Cardiac fibroblast (primary cell): ENCODE results near the gene KATNIP.

Experiments used
- DNase-seq, 2 donors: peaks; one replicate each; pipeline versions ENCODE4 v3.0.0 to v3.0.0-alpha.2; 2010; ENCODE audit warnings: low read depth in 2 of 2
- H3K4me3 ChIP-seq, 2 donors: replicated peaks in 1 of 2; 1 replicate in 1 of 2; 2 replicates in 1 of 2; pipeline ENCODE4 v1.5.1; 2011; ENCODE audit warnings: low read depth in 2 of 2, low read length in 2 of 2, mild to moderate bottlenecking in 2 of 2, moderate library complexity in 1 of 2
- TF ChIP-seq, protein P1 (sequence below): IDR thresholded peaks from one replicate; pipeline ENCODE4 v1.5.1; 2011; ENCODE audit warnings: low read depth, mild to moderate bottlenecking, low read length, inconsistent platforms

KATNIP gene

DNA sequence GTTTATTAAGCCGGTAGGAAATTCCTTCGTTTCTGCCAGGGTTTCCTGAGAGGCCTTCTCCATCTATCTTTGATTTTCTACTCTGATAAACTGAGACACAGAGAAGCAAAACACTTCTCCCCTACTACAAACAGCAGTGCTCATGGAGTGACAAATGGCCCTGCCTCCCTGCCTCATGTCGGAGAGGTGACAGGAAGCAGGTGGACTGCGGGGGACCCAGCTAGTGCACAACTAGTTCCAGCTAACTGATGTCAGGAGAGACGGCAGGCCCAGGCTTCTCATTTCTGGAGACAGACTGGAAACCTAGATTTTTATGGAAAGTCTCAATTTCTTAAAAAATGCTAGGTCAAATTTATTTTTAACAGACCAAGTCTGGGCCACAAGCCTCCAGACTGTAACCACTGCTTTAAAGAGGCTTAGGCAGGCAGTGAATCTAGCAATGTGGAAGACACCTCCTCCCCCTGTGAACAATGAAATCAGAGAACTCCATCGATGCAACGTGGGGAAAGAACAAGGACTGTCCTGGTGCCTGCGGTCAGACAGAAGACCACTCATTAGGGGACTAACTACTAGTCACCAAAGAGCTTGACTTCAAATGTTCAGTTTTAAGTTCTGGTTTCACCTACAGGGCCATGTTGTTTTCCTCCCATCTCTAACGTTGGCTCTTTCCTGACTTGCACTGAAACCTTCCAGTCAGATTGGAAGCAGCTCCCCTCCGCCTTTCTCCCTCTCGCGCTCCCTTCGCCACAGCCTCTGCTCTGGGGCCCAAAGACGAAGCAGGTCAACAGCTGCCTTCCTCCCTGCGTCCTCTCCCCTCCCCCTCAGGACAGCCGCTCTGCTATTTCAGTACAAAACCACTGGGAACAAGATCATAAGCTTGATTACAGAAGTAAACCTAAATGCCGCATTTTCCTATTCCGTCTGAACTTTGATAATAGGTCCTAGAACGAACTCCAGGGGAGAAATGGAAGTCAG lies 17.8 kb upstream of the KATNIP start:
- H3K4me3 ChIP-seq: no peak overlapping the region
- TF ChIP-seq, protein P1, sequence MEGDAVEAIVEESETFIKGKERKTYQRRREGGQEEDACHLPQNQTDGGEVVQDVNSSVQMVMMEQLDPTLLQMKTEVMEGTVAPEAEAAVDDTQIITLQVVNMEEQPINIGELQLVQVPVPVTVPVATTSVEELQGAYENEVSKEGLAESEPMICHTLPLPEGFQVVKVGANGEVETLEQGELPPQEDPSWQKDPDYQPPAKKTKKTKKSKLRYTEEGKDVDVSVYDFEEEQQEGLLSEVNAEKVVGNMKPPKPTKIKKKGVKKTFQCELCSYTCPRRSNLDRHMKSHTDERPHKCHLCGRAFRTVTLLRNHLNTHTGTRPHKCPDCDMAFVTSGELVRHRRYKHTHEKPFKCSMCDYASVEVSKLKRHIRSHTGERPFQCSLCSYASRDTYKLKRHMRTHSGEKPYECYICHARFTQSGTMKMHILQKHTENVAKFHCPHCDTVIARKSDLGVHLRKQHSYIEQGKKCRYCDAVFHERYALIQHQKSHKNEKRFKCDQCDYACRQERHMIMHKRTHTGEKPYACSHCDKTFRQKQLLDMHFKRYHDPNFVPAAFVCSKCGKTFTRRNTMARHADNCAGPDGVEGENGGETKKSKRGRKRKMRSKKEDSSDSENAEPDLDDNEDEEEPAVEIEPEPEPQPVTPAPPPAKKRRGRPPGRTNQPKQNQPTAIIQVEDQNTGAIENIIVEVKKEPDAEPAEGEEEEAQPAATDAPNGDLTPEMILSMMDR: no peak
- no peak for DNase-seq

DNA sequence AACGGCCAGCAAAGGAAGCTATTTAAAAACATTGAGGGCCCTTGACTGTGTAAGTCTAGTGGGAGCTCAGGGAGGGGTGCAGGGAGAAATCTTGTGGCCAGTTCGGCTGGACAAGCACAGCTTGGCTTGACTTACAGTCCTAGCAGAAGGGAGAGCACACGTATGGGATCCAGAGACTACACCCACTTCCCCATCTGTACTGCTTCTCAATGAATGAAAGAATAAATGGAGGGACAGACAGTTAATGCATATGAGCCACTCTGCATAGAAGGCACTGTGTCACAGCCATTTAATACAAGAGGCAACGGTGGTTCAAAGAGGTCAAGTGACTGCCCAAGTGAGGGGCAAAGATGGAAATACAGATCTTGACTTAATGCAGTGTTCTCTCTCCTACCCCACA lies 15.7 kb upstream of the KATNIP start:
- no peak for DNase-seq
- TF ChIP-seq, protein P1: no peak
- no peak overlapping the region for H3K4me3 ChIP-seq

DNA sequence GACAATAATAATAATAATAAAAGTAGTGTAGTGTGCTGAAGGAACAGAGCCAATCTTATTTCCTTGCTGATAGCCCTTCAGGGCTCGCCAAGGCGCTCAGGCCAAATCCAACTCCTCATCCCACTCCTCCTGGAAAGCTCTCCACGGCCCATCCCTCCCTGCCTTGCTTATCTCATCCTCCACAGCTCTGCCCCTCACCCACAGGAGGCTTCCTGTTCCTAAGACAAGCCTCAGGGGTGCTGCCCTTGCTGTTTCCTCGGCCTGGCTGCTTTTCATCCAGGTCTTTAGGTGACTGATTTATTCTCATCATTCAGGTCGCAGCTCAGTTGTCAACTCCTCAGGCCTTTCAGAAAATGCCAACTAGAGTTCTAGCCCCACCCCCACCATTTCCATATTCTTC lies 11.4 kb upstream of the KATNIP start:
- DNase-seq: peak in 1 of 2 donors; percentile 43
- H3K4me3 ChIP-seq: no peak overlapping the region
- TF ChIP-seq, protein P1: no peak

DNA sequence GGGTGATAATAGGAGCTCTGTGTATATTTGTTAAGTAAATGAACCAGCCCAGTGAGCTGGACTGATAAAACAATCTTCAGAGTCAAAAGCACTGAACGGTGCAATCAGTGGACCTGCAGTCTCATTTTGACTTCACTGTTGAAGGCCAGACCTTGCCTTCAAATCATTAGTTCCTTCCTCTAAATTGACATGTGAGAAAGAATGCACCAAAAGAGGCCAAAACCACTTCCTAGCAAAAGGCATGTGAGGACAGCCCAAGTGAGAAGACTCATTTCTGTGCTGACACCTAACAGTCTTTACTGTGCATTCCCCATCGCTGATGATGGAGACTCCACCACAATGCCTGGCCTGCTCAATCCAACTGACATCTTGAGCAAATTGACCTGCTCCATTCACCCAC lies 10.8 kb upstream of the KATNIP start:
- DNase-seq: peak in 1 of 2 donors; percentile 13

DNA sequence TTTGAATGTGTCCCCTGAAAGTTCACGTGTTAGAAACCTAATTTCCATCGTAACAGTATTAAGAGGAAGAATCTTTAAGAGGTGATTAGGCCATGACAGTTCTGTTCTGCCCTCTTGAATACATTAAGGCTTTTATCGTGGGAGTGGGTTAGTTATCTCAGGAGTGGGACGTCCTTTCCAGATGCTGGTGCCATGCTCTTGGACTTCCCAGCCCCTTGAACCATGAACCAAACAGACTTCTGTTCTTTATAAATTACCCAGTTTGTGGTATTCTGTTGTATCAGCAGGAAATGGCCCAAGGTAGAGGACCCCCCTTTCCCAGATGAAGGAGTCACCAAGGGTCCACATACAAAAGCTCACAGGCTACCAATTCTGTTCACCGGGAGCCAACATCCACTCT lies 10.3 kb upstream of the KATNIP start:
- no peak overlapping the region for H3K4me3 ChIP-seq
- DNase-seq: no peak
- TF ChIP-seq, protein P1: no peak

More for the DNA sequence above, 10.8 kb upstream of the KATNIP start:
- TF ChIP-seq, protein P1: no peak
- H3K4me3 ChIP-seq: no peak overlapping the region

DNA sequence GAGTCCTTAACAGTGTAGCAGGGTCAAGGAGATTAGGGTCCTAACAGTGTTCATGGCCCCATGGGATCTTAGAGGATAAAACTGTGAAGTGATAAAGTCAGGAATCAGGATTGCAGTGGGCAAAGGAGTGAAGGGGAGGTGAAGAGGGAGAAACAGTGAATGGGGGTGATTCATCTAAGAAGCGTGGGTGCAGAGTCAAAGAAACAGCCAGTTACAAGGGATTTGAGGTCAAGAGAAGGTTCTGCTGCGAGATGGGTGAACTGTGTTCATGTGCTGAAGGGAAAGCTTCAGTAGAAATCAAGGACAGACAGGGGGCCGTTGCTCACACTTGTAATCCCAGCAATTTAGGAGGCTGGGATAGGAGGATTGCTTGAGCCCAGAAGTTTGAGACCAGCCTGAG lies 6.1 kb upstream of the KATNIP start:
- TF ChIP-seq, protein P1: no peak
- no peak for DNase-seq
- H3K4me3 ChIP-seq: no peak overlapping the region
